Measurements from ENCODE around the gene PLEKHF1.

The PLEKHF1 gene

DNA sequence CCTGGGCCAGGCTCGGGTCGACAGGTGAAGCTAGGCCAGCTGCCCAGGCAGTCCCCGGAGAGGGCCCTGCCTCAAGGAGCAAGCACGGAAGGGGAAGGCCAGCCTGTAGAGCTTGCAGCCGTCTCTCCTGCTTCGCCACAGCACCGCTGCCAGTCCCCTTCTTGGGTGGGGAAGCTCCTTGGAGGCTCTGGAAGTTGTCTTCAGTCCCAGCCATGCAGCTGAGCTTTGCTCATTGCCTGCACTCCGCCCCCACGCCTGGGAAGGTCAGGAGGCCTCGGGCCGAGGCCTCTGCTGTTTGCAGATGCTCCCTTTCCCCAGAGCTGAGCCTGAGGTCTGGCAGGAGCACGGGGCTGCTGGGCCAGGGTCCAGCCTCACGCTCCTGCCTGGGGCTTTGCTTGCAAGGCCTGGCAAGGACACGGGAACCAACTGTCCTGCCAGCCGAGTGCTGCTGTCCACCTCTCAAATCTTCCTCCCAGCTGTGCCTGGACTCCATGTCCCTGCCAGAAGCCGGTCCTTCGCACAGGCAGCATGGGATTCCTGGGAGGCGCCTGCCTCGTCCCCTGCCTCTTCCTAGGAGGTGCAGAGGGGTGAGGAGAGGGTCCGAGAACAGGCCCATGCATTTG is 13.3 kb downstream of the PLEKHF1 start:
- DNase-seq (ENCODE audit: low read depth in 2 of 2) = no peak

DNA sequence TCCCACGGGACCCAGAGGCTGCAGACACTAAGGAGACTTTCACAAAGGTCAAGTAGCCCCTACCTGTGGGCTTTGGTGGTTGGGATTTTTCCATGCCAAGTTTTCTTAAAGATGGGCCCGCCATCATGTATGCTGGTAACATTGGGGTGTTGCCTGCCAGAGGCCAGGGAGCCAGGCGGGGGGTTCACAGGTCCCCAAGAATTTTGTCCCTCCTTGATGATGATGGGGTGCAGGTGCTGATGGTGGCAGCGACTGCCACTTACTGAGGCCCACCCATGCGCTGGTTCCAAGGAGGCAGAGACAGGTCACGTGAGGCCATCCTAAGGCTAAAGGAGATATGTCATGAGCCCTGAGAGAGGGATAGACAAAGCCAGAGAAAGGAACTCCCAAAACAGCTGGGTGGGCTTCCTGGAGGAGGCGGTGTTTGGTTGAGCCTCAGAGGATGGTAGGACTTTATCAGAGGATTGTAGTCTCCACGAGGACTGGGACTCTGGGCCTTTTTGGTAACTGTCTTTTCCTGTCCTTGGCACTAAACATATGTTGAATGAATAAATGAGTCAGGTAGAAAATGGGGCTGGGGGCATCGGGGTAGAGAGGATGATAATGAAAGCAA is 14.4 kb downstream of the PLEKHF1 start:
- no peak for DNase-seq (ENCODE audit: low read depth in 2 of 2)

DNA sequence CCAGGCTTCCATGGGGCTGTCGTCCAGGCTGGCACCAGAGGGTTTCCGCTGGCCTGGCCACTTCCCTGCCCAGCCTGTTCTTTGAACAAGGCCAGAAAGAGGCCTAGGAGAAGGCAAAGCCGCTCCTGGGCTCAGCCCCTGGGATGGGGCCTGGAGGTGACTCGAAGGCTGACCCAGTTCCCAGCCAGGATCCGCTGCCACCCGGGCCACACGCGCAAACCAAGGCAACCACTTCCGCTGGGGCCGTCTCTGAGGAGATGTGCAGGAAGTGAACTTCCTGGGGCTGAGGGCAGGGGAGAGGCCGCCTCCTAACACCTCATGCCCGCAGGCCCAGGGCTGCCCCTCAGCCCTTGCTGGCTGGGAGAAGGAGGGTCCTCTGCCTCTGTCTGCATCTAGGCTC is 15.2 kb downstream of the PLEKHF1 start:
- DNase-seq (ENCODE audit: low read depth in 2 of 2) = peak; percentile 44 to 56

DNA sequence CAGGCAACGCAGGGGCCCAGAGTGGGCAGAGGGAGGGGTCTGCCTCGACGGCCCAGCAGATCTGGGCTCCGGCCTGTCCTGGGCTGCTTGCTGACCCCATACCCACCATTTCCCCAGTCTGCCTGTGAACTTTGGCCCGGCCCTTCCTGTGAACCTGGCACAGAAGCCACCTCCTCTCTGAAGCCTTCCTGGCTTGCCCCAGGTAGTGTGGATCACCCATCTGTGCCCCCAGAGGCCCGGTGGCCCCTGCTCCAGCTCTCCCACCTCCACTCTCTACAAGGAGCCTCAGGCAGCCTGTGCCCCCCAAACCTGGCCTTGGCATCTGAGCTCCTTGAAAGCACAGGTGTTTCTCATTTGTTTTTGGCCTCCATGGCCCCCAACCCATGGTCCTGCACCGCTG is 15.7 kb downstream of the PLEKHF1 start:
- no peak for DNase-seq (ENCODE audit: low read depth in 2 of 2)

DNA sequence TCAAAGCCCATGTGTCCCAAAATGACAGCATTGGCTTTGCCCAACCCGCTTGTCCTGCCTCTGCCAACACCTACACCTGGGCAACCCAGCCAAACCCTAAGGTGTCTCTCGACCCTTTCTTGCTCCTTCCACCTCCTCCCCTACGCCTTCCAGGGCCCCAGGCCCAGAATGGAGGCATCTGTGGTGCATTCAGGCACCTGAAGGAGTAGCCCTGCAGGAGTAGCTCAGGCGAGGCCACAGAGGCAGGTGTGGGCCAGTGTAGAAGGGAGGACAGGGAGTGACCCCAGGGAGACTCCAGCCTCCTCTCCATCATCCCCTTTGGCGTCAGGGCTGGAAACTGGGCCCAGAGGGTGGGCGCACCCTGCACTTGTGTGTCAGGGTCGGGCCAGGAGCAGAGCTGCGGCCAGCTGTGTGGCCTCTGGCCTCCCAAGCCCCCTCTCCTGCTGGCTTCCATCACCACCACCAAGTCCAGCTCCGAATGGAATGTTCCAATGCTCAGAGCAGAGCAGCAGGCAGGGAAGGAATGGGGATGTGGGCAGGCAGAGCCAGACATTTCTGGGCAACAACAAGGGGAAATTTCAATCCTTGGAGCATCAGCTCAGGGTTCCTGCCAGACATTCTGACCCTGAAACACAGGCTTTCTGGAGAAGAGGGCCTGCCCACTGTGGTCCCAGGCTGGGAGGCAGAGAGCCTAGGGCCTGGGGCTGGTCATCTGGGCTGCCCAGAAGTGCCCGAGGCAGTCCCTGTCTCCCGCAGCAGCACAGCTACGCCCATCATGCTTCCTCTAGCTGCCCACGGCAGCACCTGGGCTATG is 16.4 kb downstream of the PLEKHF1 start:
- no peak for DNase-seq (ENCODE audit: low read depth in 2 of 2)

DNA sequence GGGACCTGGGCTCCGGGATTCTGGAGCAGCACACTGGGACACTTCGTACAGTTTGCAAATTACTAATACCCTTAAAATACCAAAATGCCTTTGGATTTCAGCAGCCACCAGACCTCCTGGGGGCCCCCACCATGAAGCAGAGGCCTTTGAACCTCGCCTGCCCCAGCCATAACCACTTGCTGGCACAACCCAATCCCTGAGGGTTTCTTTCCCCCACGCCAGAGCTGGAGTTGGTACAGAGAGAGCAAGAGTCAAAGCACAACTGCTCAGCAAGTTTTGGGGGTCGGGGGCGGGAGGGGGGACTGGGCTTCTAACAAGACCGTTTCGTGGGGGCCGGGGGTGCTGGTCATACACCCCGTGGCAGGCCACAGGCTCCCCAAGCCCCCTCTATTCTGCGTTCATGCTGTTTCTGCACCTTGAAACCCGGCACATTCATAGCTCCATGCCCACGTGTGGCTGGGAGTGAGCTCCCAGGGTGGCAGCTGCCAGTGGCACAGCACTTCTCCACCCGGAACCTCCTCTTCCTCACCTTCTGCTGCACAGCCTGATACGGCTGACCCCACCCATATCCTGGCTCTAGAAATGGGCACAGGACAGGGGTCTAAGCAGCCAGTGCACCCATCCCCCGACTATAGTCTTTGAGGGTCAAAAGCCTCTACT is 17.1 kb downstream of the PLEKHF1 start:
- DNase-seq (ENCODE audit: low read depth in 2 of 2) = no peak

DNA sequence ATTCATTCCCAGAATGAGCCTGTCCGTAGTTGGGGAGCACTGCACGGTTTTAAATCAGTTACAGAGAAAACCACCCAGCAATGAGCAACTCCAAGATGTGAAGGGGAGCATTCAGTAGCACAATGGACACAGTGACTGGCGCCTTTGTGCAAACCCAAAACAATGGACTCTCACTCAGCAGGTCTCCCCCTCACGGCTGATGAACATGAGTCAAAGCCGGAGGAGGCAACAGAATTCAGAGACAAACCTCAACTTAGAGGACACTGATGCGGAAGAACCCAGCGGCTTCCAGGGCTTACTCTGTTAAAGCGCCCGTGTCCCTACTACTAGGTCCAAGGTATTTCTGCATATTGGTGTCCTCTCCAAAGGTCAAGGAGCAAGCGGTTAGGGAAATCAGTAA is 17.7 kb downstream of the PLEKHF1 start:
- no peak for DNase-seq (ENCODE audit: low read depth in 2 of 2)

DNA sequence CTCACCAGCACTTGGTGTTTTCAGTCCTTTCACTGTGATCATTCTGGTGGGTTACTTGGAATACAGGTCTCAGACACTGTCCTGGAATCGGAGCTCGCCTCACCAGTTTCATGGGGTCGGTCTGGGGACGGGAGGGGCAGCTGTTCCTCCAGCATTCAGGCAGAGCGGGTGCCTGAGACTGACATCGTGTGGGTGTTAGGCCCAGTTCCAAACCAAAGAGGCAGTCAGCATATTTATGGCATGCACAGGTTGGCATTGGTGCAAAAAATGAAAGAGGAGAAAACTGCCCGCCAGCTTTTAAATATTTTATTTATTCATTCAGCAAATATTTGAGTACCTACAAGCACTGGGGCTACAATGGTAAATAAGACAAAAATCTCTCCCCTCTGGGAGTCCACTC is 20.1 kb downstream of the PLEKHF1 start:
- DNase-seq (ENCODE audit: low read depth in 2 of 2) = no peak

DNA sequence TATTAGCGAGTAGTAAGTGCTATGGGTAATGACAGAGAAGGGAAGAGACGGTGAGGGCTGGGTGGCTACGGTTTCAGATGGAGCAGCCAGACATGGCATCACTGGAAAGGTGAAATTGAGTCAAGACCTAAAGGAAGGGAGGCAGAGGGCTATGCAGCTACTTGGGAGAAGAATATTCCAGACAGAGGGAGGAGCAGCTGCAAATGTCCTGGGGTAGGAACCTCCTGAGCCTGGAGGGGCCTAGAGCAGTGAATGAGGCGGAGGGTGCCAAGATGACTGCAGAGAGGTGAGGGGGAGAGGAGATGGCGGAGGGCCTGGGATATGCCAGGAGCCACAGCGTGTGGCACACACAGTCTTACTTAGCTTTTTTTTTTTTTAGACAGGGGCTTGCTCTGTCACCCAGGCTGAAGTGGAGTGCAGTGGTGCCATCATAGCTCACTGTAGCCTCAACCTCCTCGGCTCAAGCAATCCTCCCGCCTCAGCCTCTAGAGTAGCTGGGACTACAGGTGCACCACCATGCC is 21.1 kb downstream of the PLEKHF1 start:
- DNase-seq (ENCODE audit: low read depth in 2 of 2) = no peak

DNA sequence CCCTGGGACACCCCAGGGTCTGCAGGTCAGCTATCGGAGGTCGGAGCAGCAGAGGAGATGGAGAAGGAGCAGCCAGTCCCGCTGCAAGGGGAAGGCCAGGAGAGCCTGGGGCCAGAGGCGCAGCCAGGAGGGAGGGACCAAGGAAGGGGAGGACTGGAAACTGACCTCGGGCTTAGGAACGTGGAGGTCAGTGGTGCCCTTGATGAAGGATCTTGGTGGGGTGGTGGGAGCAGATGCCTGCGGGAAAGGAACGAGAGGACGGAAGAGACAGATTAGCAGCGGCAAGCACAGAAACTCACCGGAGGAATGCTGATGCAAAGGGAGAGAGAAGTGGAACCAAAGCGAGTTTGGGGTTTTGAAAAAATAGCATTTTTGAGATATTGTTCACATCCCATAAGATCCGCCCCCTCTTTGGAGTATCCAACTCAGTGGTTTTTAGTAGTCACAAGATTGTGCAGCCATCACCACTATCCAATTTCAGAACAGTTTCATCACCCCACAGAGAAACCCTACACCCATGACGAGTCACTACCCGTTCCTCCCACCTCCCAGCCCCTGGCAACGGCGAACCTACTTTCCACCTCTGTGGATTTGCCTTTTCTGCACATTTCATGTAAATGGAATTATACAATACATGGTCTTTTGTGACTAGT is 22.1 kb downstream of the PLEKHF1 start:
- no peak for DNase-seq (ENCODE audit: low read depth in 2 of 2)

DNA sequence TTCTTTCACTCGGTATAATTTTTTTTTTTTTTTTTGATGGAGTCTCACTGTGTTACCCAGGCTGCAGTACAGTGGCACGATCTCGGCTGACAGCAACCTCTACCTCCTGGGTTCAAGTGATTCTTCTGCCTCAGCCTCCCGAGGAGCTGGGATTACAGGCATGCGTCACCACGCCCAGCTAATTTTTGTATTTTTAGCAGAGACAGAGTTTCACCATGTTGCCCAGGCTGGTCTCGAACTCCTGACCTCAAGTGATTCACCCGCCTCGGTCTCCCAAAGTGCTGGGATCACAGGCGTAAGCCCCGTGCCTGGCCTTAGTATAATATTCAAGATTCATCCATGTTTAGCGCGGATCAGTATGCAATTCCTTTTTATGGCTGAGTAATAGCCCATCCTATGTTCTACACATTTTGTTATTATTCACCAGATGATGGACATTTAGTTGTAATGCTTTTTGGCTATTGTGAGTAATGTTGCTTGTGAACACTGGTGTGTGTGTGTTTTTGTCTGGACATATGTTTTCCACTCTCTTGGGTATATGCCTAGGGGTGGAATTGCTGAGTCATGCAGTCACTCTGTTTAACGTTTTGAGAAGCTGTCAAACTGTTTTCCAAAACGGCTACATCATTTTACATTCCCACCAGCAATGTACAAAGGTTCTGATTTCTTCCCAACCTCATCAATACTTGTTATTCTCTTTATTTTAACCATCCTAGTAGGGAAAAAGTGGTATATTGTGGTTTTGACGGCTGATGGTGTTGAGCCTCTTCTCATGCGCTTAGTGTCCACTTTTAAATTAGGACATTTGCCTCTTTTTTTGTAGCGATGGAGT is 22.9 kb downstream of the PLEKHF1 start:
- DNase-seq (ENCODE audit: low read depth in 2 of 2) = no peak

DNA sequence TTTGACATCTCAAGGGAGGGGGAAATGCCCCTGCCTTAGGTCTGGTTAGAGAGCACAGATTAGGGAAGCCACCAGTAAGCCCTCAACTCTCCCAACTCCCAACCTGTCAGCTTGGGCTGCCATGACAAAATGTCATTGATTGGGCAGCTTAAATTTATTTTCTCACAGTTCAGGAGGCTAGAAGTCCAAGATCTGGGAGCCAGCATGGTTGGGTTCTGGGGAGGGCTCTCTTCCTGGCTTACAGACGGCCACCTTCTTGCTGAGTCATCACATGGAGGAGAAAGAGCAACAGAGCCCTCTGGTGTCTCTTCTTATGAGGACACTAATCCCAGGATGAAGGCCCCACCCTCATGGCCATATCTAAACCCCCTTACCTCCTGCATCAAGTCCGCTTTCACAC is 25.6 kb downstream of the PLEKHF1 start:
- DNase-seq (ENCODE audit: low read depth in 2 of 2) = no peak

DNA sequence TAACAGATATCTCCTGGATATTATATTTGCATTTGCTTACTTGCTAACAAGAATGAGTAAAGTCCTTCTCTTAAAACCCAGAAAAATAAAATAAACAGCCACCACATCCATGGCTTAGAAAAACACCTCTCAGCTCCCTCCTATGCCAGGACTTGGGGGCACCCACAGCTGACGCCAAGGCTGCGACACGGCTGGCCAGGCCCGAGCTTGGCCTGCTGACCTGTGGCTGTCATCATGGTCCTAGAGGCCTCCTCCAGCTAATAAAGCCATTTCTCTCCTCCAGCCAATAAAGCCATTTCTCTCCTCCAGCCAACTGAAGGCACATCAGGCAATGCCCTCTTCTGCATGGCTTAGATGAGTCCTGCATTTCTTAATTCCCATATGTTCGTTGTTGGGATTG is 28.9 kb downstream of the PLEKHF1 start:
- DNase-seq (ENCODE audit: low read depth in 2 of 2) = no peak

DNA sequence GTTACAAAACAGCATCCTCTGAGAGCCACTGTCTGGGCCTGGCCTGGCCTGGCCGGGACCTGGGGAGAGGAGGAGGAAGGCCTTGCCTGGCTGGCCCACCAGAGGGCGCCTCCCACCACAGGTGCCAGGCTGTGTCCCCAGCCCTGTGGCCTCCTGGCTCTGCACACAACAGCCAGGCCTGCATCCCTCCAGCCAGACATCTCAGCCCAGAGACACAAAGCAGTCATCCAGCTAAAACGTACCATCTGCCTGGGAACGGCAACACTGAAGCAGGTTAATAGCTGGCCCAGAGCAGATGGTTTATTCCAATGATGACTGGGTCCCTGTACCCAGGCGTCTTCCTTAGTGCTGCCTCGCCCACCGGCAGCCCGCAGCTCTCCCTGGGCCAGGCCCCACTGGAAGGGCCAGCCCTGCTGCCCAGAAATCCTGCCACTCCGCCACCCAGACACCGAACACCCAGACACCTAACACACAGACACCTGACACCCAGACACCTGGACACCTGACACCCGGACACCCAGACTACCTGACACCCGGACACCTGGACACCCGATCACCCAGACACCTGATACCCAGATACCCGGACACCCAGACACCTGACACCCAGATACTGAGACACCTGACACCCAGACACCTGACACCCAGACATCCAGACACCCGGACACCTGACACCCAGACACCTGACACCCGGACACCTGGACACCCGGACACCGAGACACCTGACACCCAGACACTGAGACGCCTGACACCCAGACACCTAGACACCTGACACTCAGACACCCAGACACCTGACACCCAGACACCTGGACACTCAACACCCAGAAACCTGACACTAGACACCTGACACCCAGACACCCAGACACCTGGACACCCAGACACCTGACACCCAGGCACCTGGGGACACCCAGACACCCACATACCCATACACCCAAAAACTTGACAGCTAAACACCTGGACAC is 29.7 kb downstream of the PLEKHF1 start:
- peak; percentile 59 to 68 for DNase-seq (ENCODE audit: low read depth in 2 of 2)

DNA sequence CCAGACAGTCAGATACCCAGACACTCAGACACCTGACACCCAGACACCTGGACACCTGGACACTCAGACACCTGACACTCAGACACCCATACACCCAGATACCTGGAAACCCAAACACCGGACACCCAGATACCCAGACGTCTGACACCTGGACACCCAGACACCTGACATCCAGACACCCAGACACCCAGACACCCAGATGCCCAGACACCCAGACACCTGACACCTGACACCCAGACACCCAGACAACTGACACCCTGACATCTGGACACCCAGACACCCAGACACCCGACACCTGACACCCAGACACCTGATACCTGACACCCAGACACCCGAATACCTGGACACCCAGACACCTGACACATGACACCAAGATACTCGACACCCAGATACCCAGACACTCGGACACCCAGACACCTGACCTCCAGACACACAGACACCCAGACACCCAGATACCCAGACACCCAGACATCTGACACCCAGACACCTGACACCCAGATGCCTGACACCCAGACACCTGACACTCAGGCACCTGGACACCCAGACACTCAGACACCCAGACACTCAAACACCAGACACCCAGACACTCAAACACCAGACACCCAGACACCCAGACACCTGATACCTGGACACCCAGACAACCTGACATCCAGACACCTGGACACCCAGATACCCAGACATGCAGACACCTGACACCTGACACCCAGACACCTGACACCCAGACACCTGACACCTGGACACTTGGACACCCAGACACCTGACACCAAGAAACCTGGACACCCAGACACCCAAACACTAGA is 30.7 kb downstream of the PLEKHF1 start:
- DNase-seq (ENCODE audit: low read depth in 2 of 2) = no peak

DNA sequence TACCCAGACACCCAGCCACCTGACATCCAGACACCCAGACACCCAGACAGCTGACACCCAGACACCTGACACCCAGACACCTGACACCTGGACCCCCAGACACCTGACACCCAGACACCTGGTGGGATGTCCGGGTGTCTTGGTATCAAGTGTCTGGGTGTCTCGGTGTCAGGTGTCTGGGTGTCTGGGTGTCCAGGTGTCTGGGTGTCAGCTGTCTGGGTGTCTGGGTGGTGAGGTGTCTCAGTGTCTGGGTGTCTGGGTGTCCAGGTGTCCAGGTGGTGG is 31.2 kb downstream of the PLEKHF1 start:
- DNase-seq (ENCODE audit: low read depth in 2 of 2) = no peak

DNA sequence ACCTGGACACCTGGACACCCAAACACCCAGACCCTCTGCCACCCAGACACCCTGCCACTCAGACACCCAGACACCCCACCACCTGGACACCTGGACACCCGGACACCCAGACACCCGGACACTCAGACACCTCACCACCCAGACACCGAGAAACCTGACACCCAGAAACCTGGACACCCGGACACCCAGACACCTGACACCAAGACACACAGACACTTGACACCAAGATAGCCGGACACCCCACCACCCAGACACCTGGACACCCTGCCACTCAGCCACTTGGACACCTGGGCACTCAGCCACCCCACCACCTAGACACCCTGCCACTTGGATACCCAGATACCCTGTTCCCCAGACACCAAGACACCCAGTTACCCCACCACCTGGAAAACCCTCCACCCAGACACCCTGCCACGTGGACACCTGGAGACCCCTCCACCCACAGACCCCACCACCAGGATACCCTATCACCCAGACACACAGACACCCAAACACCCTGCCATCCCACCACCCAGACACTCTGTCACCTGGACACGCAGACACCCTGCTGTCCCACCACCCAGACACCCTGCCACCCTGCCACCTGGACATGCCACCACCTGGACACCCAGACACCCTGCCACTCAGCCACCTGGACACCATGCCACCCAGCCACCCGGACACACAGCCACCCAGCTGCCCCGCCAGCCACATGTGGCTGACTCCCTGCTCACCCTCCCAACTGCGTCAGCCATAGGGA is 32.4 kb downstream of the PLEKHF1 start:
- no peak for DNase-seq (ENCODE audit: low read depth in 2 of 2)

DNA sequence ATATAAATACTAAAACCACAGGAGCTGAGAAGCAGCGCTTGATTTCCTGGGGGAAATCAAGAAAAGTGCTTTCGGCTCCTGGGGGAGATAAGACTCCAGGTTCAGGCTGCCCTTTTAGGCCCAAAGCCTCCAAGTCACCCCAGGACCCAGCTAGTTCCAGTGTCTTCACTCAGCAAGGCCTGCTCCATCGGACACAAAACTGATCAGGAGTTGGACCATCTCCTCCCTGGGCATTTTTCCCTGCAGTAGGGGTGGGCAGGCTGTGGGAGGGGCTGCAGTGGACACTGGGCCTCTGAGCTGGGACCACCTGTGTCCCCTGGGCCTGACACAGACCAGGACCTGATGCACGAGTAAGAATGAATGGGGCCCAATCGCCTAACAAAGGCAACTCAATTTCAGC is 34.6 kb downstream of the PLEKHF1 start:
- DNase-seq (ENCODE audit: low read depth in 2 of 2) = no peak

DNA sequence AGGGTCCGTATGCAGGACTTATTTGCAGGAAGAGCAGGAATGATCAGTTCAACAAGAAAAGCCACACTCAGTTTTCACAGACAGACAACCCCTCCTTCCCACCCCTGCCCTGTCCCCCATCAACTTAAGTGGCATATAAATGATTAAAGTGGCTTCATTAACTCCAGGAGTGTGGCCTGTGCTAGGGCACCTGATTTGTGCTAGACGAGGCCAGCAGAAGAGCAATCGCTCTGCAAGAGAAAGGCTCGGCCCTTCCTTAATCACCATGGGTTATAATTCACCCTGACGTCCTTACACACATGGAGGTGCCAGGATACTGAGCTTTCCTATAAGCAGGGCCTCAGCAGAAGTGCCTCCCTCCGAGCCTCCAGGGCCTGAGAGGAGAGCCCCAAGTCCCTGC is 35.2 kb downstream of the PLEKHF1 start:
- no peak for DNase-seq (ENCODE audit: low read depth in 2 of 2)

Data from stimulated activated CD4-positive, alpha-beta T cell treated with anti-CD3 and anti-CD28 coated beads, Interleukin-1b, Interleukin-23, amount 100 ng/mL, for 1 hour (primary cell).